GM21381 (cell line): ENCODE measurements around the gene EID2.

Source experiments
- ATAC-seq: cut with Tn5 transposase; IDR thresholded peaks from one replicate; pipeline ENCODE4 v1.9.1; 2021; ENCODE audit warnings: mild to moderate bottlenecking, moderate library complexity; ENCODE audit not compliant: unreplicated experiment

EID2 gene

GRCh38 chr19:39502640-39503417 lies 37.1 kb downstream of the EID2 start:
- no peak for ATAC-seq

- no peak for ATAC-seq
Observed at GRCh38 chr19:39501340-39501739, 38.6 kb downstream of the EID2 start.

- ATAC-seq, result no peak
Observed at GRCh38 chr19:39500543-39500942, 39.4 kb downstream of the EID2 start.

- no peak for ATAC-seq
Observed at GRCh38 chr19:39499932-39500331, 40.0 kb downstream of the EID2 start.

GRCh38 chr19:39498798-39499642 lies 40.9 kb downstream of the EID2 start, which contains the start of gene DLL3:
Gene DLL3 (plus strand): TSS chr19:39498947. CDS start chr19:39498975, 28 bp downstream.
- no peak for ATAC-seq

- no peak for ATAC-seq
Observed at GRCh38 chr19:39497996-39498797, 41.8 kb downstream of the EID2 start.

- no peak for ATAC-seq
Observed at GRCh38 chr19:39497701-39497995, 42.3 kb downstream of the EID2 start.

- ATAC-seq, result no peak
Observed at GRCh38 chr19:39496063-39496462, 43.9 kb downstream of the EID2 start.

GRCh38 chr19:39494661-39495060 lies 45.3 kb downstream of the EID2 start:
- ATAC-seq, result no peak

GRCh38 chr19:39492788-39493187 lies 47.2 kb downstream of the EID2 start:
- no peak for ATAC-seq

- ATAC-seq, result no peak
Observed at GRCh38 chr19:39492225-39492624, 47.7 kb downstream of the EID2 start.

GRCh38 chr19:39489756-39490155 lies 50.2 kb downstream of the EID2 start:
- no peak for ATAC-seq
